H9 (cell line): ENCODE results near the gene DECR2. TPM values are rescaled to one million over a fixed set of nuclear protein-coding genes. Genes with fewer than 3 reads are reported as not detected.

Experiments
- DNase-seq: peaks from one replicate; pipeline ENCODE4 v3.0.0-alpha.2; 2017
- H2AFZ ChIP-seq: one replicate; pipeline ENCODE4 v1.6.1; 2013; ENCODE audit warnings: mild to moderate bottlenecking, low read length, control low read depth, moderate library complexity
- H2AK5ac ChIP-seq: 2 replicates; pipeline ENCODE4 v1.6.1; 2013; ENCODE audit warnings: low read length, control low read depth, mixed read lengths; ENCODE audit not compliant: insufficient read length
- H2BK120ac ChIP-seq: one replicate; pipeline ENCODE4 v1.6.1; 2013; ENCODE audit warnings: low read depth, mild to moderate bottlenecking, low read length, control low read depth, inconsistent platforms; ENCODE audit not compliant: poor library complexity, severe bottlenecking
- H2BK12ac ChIP-seq: 2 replicates; pipeline ENCODE4 v1.6.1; 2013; ENCODE audit warnings: low read length, control low read depth, mixed read lengths, low read depth; ENCODE audit not compliant: insufficient read length
- H2BK15ac ChIP-seq: 2 replicates; pipeline ENCODE4 v1.6.1; 2013; ENCODE audit warnings: low read depth, low read length, control low read depth
- H2BK20ac ChIP-seq: one replicate; pipeline ENCODE4 v1.6.1; 2013; ENCODE audit warnings: low read depth, mild to moderate bottlenecking, low read length, control low read depth, inconsistent platforms; ENCODE audit not compliant: poor library complexity, severe bottlenecking
- H2BK5ac ChIP-seq: 2 replicates; pipeline ENCODE4 v1.6.1; 2013; ENCODE audit warnings: low read length, control low read depth, mixed read lengths; ENCODE audit not compliant: insufficient read length
- H3K14ac ChIP-seq: 2 replicates; pipeline ENCODE4 v1.6.1; 2013; ENCODE audit warnings: low read length, control low read depth; ENCODE audit not compliant: insufficient read depth
- H3K18ac ChIP-seq: 2 replicates; pipeline ENCODE4 v1.6.1; 2013; ENCODE audit warnings: low read depth, mild to moderate bottlenecking, mixed read lengths, low read length, control low read depth; ENCODE audit not compliant: insufficient read length
- H3K23ac ChIP-seq: 2 replicates; pipeline ENCODE4 v1.6.1; 2013; ENCODE audit warnings: low read length, control low read depth, mixed read lengths, low read depth; ENCODE audit not compliant: insufficient read length
- H3K23me2 ChIP-seq: 2 replicates; pipeline ENCODE4 v1.6.1; 2013; ENCODE audit warnings: low read depth, mild to moderate bottlenecking, mixed read lengths, low read length, control low read depth; ENCODE audit not compliant: insufficient read length, poor library complexity, severe bottlenecking
- H3K27ac ChIP-seq: 2 replicates; pipeline ENCODE4 v1.5.1; 2013; ENCODE audit warnings: low read length, control low read depth, mixed read lengths, low read depth; ENCODE audit not compliant: insufficient read length
- H3K27me3 ChIP-seq: 2 replicates; pipeline ENCODE4 v1.6.1; 2013; ENCODE audit warnings: low read length, control low read depth, inconsistent platforms; ENCODE audit not compliant: insufficient read depth
- H3K4ac ChIP-seq: 2 replicates; pipeline ENCODE4 v1.6.1; 2013; ENCODE audit warnings: low read depth, mild to moderate bottlenecking, control low read depth, inconsistent platforms, low read length, moderate library complexity
- H3K4me1 ChIP-seq: 2 replicates; pipeline ENCODE4 v1.6.1; 2013; ENCODE audit warnings: low read length, control low read depth, inconsistent platforms; ENCODE audit not compliant: insufficient read depth
- H3K4me2 ChIP-seq: 2 replicates; pipeline ENCODE4 v1.6.1; 2013; ENCODE audit warnings: low read length, control low read depth, mixed read lengths; ENCODE audit not compliant: insufficient read length, insufficient read depth
- H3K56ac ChIP-seq: 2 replicates; pipeline ENCODE4 v1.6.1; 2013; ENCODE audit warnings: low read depth, mild to moderate bottlenecking, mixed read lengths, low read length, control low read depth; ENCODE audit not compliant: insufficient read length
- H3K79me1 ChIP-seq: 2 replicates; pipeline ENCODE4 v1.6.1; 2013; ENCODE audit warnings: low read depth, mild to moderate bottlenecking, moderate library complexity, low read length, control low read depth, inconsistent platforms; ENCODE audit not compliant: insufficient read depth, poor library complexity, severe bottlenecking
- H3K79me2 ChIP-seq: 2 replicates; pipeline ENCODE4 v1.6.1; 2013; ENCODE audit warnings: low read length, control low read depth, inconsistent platforms; ENCODE audit not compliant: insufficient read depth
- H3K9ac ChIP-seq: 2 replicates; pipeline ENCODE4 v1.6.1; 2013; ENCODE audit warnings: low read length, control low read depth, mixed read lengths; ENCODE audit not compliant: insufficient read length; ENCODE audit errors: extremely low read depth
- H3K9me3 ChIP-seq: one replicate; pipeline ENCODE4 v1.6.1; 2013; ENCODE audit warnings: low read depth, low read length, inconsistent platforms; ENCODE audit not compliant: control insufficient read depth
- H3T11ph ChIP-seq: one replicate; pipeline ENCODE4 v1.6.1; 2013; ENCODE audit warnings: mild to moderate bottlenecking, low read length, control low read depth, inconsistent platforms
- H4K20me1 ChIP-seq: one replicate; pipeline ENCODE4 v1.6.1; 2013; ENCODE audit not compliant: control insufficient read depth, insufficient read length, insufficient read depth
- H4K5ac ChIP-seq: 2 replicates; pipeline ENCODE4 v1.6.1; 2013; ENCODE audit warnings: low read depth, mild to moderate bottlenecking, mixed read lengths, low read length, control low read depth; ENCODE audit not compliant: insufficient read length
- H4K8ac ChIP-seq: replicated peaks from 2 replicates; pipeline ENCODE4 v1.6.1; 2013; ENCODE audit warnings: low read length, control low read depth, mixed read lengths, low read depth; ENCODE audit not compliant: insufficient read length
- H4K91ac ChIP-seq: 2 replicates; pipeline ENCODE4 v1.6.1; 2013; ENCODE audit warnings: low read depth, mild to moderate bottlenecking, moderate library complexity, mixed read lengths, low read length, control low read depth; ENCODE audit not compliant: insufficient read length
- H3K27ac Mint-ChIP-seq, 3 experiments: 2 replicates in 2 of 3; 3 replicates in 1 of 3; pipeline ENCODE4 v1.8.0; 2020 to 2021; ENCODE audit warnings: mixed read lengths in 3 of 3, mild to moderate bottlenecking in 1 of 3, moderate library complexity in 1 of 3
- H3K27me3 Mint-ChIP-seq: 2 replicates; pipeline ENCODE4 v1.8.0; 2021; ENCODE audit warnings: low read depth, mild to moderate bottlenecking, moderate library complexity, mixed read lengths
- H3K36me3 Mint-ChIP-seq, 3 experiments: 2 replicates in 2 of 3; 3 replicates in 1 of 3; pipeline ENCODE4 v1.8.0; 2020 to 2021; ENCODE audit warnings: low read depth in 3 of 3, mixed read lengths in 3 of 3; ENCODE audit not compliant: insufficient read depth in 1 of 3
- H3K4me1 Mint-ChIP-seq, 2 experiments: 2 replicates each; pipeline ENCODE4 v1.8.0; 2020; ENCODE audit warnings: mixed read lengths in 2 of 2
- H3K4me3 Mint-ChIP-seq, 2 experiments: 2 replicates in 1 of 2; 3 replicates in 1 of 2; pipeline ENCODE4 v1.8.0; 2020 to 2021; ENCODE audit warnings: mild to moderate bottlenecking in 2 of 2, mixed read lengths in 2 of 2, moderate library complexity in 1 of 2
- H3K9me3 Mint-ChIP-seq, 2 experiments: 2 replicates in 1 of 2; 3 replicates in 1 of 2; pipeline ENCODE4 v1.8.0; 2020; ENCODE audit warnings: mild to moderate bottlenecking in 2 of 2, mixed read lengths in 2 of 2, moderate library complexity in 1 of 2
- CTCF ChIP-seq: fragments of 200-600 bp; sonication (generic); conservative IDR thresholded peaks from 3 replicates; pipeline ENCODE4 v1.8.0; 2021; ENCODE audit warnings: antibody characterized with exemption, mild to moderate bottlenecking
- WGBS: extraction: QIAGEN DNeasy Blood & Tissue Kit; methylation state at CpG from one replicate; pipeline ENCODE4 v1.1.7; 2013; ENCODE audit warnings: missing lambda C conversion rate, low lambda C conversion rate, mixed read lengths; ENCODE audit not compliant: insufficient read length; ENCODE audit errors: extremely low coverage; 5-methylcytosine and 5-hydroxymethylcytosine counted together
- total RNA-seq: library from RNA; stranded (reverse); gene quantifications from 2 replicates; pipeline ENCODE4 v1.2.1, GENCODE V29; 2021

DECR2 gene
- total RNA-seq, 1 experiment from 2014 or later = 39.3 TPM

GRCh38 chr16:404971-405486 lies 3.3 kb downstream of the DECR2 start:
- H4K8ac ChIP-seq = no peak overlapping the region
- H4K91ac ChIP-seq = no peak overlapping the region
- H3K79me1 ChIP-seq = no peaks in the 10 kb centered on the region
- no CpG with 5 or more reads among the region's 12 CpGs for WGBS
- Mint-ChIP-seq H3K9me3 (no peaks in the 10 kb centered on the region; a peak in 1 of 5 replicates), H3K4me1 (peaks cover 7% of the 10 kb centered on the region in 2 experiments), H3K36me3 (peaks cover 6 to 16% (median 15%) of the 10 kb centered on the region in 3 experiments; a peak in 6 of 7 replicates), H3K27me3 (no peaks in the 10 kb centered on the region), H3K27ac (no peak overlapping the region), H3K4me3 (no peak overlapping the region; a peak in 1 of 5 replicates)
- H2BK5ac ChIP-seq = no peak overlapping the region
- H3K4me2 ChIP-seq = no peak overlapping the region
- no peak overlapping the region for H2BK12ac ChIP-seq
- no peaks in the 10 kb centered on the region for H3K23me2 ChIP-seq
- H3K4me1 ChIP-seq = no peaks in the 10 kb centered on the region
- H2BK20ac ChIP-seq = no peak overlapping the region
- H2AFZ ChIP-seq = no peak overlapping the region
- H2BK120ac ChIP-seq = no peak overlapping the region
- H3K56ac ChIP-seq = no peak overlapping the region
- no peak overlapping the region for H3K9ac ChIP-seq
- H3K18ac ChIP-seq = no peak overlapping the region
- DNase-seq = no peak
- no peaks in the 10 kb centered on the region for H3K9me3 ChIP-seq
- TF ChIP-seq CTCF = no peak
- H3K27me3 ChIP-seq = no peaks in the 10 kb centered on the region
- no peak overlapping the region for H4K5ac ChIP-seq
- no peak overlapping the region for H3K14ac ChIP-seq
- no peak overlapping the region for H3K23ac ChIP-seq
- peak overlapping the region; percentile 10; the same call in 1 of the 2 replicates for H2BK15ac ChIP-seq
- no peak overlapping the region for H3K27ac ChIP-seq
- H3K79me2 ChIP-seq = no peaks in the 10 kb centered on the region
- no peak overlapping the region for H3K4ac ChIP-seq
- H3T11ph ChIP-seq = no peak overlapping the region
- H2AK5ac ChIP-seq = no peak overlapping the region
- no peaks in the 10 kb centered on the region for H4K20me1 ChIP-seq
